Prostate gland (tissue), 2 donors: ENCODE data around the gene EMP2. TPM values are rescaled to one million over a fixed set of nuclear protein-coding genes. Genes with fewer than 3 reads are reported as not detected.
A peak's percentile ranks its signal among the peaks of the same experiment; 100 is the strongest.

ENCODE experiments used
- DNase-seq: peaks from one replicate; pipeline ENCODE4 v3.0.0-alpha.2; 2019; ENCODE audit warnings: low spot score
- H3K27ac ChIP-seq, 2 donors: fragments of 200-600 bp; sonication (generic); 2 replicates each; pipeline ENCODE4 v1.5.1; 2017 to 2019
- H3K27me3 ChIP-seq: fragments of 200-600 bp; sonication (generic); replicated peaks from 2 replicates; pipeline ENCODE4 v1.5.1; 2019; ENCODE audit not compliant: insufficient read depth
- H3K36me3 ChIP-seq, 2 donors: fragments of 200-600 bp; sonication (generic); 1 replicate in 1 of 2; 2 replicates in 1 of 2; pipeline versions ENCODE4 v1.5.1 to v1.8.1; 2017 to 2019
- H3K4me1 ChIP-seq: fragments of 200-600 bp; sonication (generic); replicated peaks from 2 replicates; pipeline ENCODE4 v1.5.1; 2019
- H3K4me3 ChIP-seq, 2 donors: fragments of 200-600 bp; sonication (generic); 2 replicates each; pipeline ENCODE4 v1.5.1; 2017 to 2019
- H3K9me3 ChIP-seq: fragments of 200-600 bp; sonication (generic); 2 replicates; pipeline ENCODE4 v1.5.1; 2017
- CTCF ChIP-seq, 4 experiments: fragments of 200-600 bp in 2 of 4; fragments of 450-650 bp in 2 of 4; sonication (generic) in 2 of 4; IDR thresholded peaks; 1 replicate in 3 of 4; 2 replicates in 1 of 4; pipeline ENCODE4 v1.5.1; 2016 to 2019; ENCODE audit warnings: antibody characterized with exemption in 4 of 4, mild to moderate bottlenecking in 2 of 4, moderate library complexity in 2 of 4
- POLR2A ChIP-seq: fragments of 450-650 bp; IDR thresholded peaks from one replicate; pipeline ENCODE4 v1.6.1; 2016; ENCODE audit warnings: antibody characterized with exemption, mild to moderate bottlenecking
- POLR2AphosphoS5 ChIP-seq: sonication (generic); formaldehyde crosslinking; IDR thresholded peaks from one replicate; pipeline ENCODE4 v1.6.1; 2017; ENCODE audit warnings: antibody characterized with exemption
- WGBS: methylation state at CpG from one replicate; pipeline ENCODE4 v1.1.5; 2018; 5-methylcytosine and 5-hydroxymethylcytosine counted together
- intact Hi-C: fragments of 100-400 bp; cut with DNase I; formaldehyde crosslinking; loops from one replicate; pipeline ENCODE4 v1.14.2; 2022
- total RNA-seq, 2 donors: library from RNA; depleted of rRNA; stranded (reverse); fragments of >200 nt; gene quantifications; one replicate each; pipeline ENCODE4 v1.1.0, GENCODE V29; 2016

The EMP2 gene
- total RNA-seq, 2 donors from 2014 or later, result 40.8 to 87.2 TPM

GRCh38 chr16:10597187-10597601 lies 16.8 kb upstream of the EMP2 start:
- TF ChIP-seq CTCF (IDR thresholded peaks at IDR 0.05) (no peak), POLR2AphosphoS5 (no peak)
- intact Hi-C loops, result no loop called here
- no peaks in the 10 kb centered on the region for H3K27me3 ChIP-seq
- H3K4me1 ChIP-seq, result peaks cover 2% of the 10 kb centered on the region
- H3K9me3 ChIP-seq, result no peaks in the 10 kb centered on the region
- H3K36me3 ChIP-seq, result no peaks in the 10 kb centered on the region
- 86% methylated on average over 3 of the region's 3 CpGs for WGBS
- H3K4me3 ChIP-seq, result no peak overlapping the region
- DNase-seq, result no peak
- H3K27ac ChIP-seq, result no peak overlapping the region

- no peaks in the 10 kb centered on the region for H3K4me1 ChIP-seq
- 36% methylated on average over 9 of the region's 9 CpGs for WGBS
- H3K36me3 ChIP-seq, result no peaks in the 10 kb centered on the region
- no peak overlapping the region for H3K4me3 ChIP-seq
- H3K27ac ChIP-seq, result no peak overlapping the region
- intact Hi-C loops, result no loop called here
- H3K9me3 ChIP-seq, result no peaks in the 10 kb centered on the region
- no peaks in the 10 kb centered on the region for H3K27me3 ChIP-seq
- TF ChIP-seq POLR2AphosphoS5 (peak; percentile 90), POLR2A (no peak), CTCF (IDR thresholded peaks at IDR 0.05) (peak in 1 of 4 experiments; percentile 34)
- DNase-seq, result peak; percentile 89
These were observed 14.0 kb upstream of the EMP2 start for GRCh38 chr16:10594312-10594950.

- DNase-seq, result no peak
- Histone ChIP-seq H3K9me3 (no peaks in the 10 kb centered on the region), H3K4me3 (no peak overlapping the region), H3K27me3 (no peaks in the 10 kb centered on the region), H3K27ac (no peak overlapping the region), H3K4me1 (no peaks in the 10 kb centered on the region), H3K36me3 (no peaks in the 10 kb centered on the region)
- intact Hi-C loops, result no loop called here
- WGBS, result 87% methylated on average over 1 of the region's 1 CpG
- TF ChIP-seq POLR2AphosphoS5, result no peak
- no peak for TF ChIP-seq POLR2A
- no peak for TF ChIP-seq CTCF (IDR thresholded peaks at IDR 0.05)
These were observed 12.2 kb upstream of the EMP2 start for GRCh38 chr16:10592611-10593010.

- no peaks in the 10 kb centered on the region for H3K4me1 ChIP-seq
- H3K36me3 ChIP-seq, result no peaks in the 10 kb centered on the region
- no peak overlapping the region for H3K27ac ChIP-seq
- no peak for DNase-seq
- intact Hi-C loops, result no loop called here
- no peaks in the 10 kb centered on the region for H3K27me3 ChIP-seq
- no peaks in the 10 kb centered on the region for H3K9me3 ChIP-seq
- no peak overlapping the region for H3K4me3 ChIP-seq
- 69% methylated on average over 4 of the region's 4 CpGs for WGBS
- no peak for TF ChIP-seq POLR2A
- no peak for TF ChIP-seq CTCF (IDR thresholded peaks at IDR 0.05)
- no peak for TF ChIP-seq POLR2AphosphoS5
These were observed 9.9 kb upstream of the EMP2 start for GRCh38 chr16:10590342-10590741.

GRCh38 chr16:10589109-10589508 lies 8.7 kb upstream of the EMP2 start:
- H3K9me3 ChIP-seq, result no peaks in the 10 kb centered on the region
- H3K27ac ChIP-seq, result no peak overlapping the region
- no peak overlapping the region for H3K4me3 ChIP-seq
- TF ChIP-seq POLR2AphosphoS5 (no peak), POLR2A (no peak), CTCF (IDR thresholded peaks at IDR 0.05) (no peak)
- H3K36me3 ChIP-seq, result no peaks in the 10 kb centered on the region
- 49% methylated on average over 5 of the region's 5 CpGs for WGBS
- H3K4me1 ChIP-seq, result no peaks in the 10 kb centered on the region
- no peaks in the 10 kb centered on the region for H3K27me3 ChIP-seq
- DNase-seq, result no peak
- intact Hi-C loops, result no loop called here
